GM19395 (cell line): ENCODE data around the gene SIKE1.
"Not testable (repeated sequence)": the region's sequence is repeated elsewhere in the genome, so short reads cannot be mapped to it uniquely, and the experiment has no call there.

ENCODE experiments used
- ATAC-seq: cut with Tn5 transposase; IDR thresholded peaks from one replicate; pipeline ENCODE4 v1.9.1; 2021; ENCODE audit warnings: mild to moderate bottlenecking, moderate library complexity; ENCODE audit not compliant: unreplicated experiment

SIKE1 gene

GRCh38 chr1:114780344-114781226 is at the start of gene SIKE1:
Gene SIKE1 (minus strand): TSS chr1:114780685. CDS start chr1:114780607, 78 bp downstream.
- peak; percentile 98 for ATAC-seq

- ATAC-seq = not testable (repeated sequence)
Measured at GRCh38 chr1:114830075-114830474, 49.6 kb upstream of the SIKE1 start.

- no peak for ATAC-seq
Measured at GRCh38 chr1:114828251-114828650, 47.8 kb upstream of the SIKE1 start.

- ATAC-seq = no peak
Measured at GRCh38 chr1:114821978-114822377, 41.5 kb upstream of the SIKE1 start.

GRCh38 chr1:114820392-114820791 is 39.9 kb upstream of the SIKE1 start:
- no peak for ATAC-seq

- no peak for ATAC-seq
Measured at GRCh38 chr1:114819869-114820268, 39.4 kb upstream of the SIKE1 start.

GRCh38 chr1:114804449-114804848 is 24.0 kb upstream of the SIKE1 start:
- not testable (repeated sequence) for ATAC-seq

GRCh38 chr1:114803001-114803400 is 22.5 kb upstream of the SIKE1 start:
- no peak for ATAC-seq

GRCh38 chr1:114794038-114794437 is 13.6 kb upstream of the SIKE1 start:
- ATAC-seq = no peak

- ATAC-seq = not testable (repeated sequence)
Measured at GRCh38 chr1:114790581-114790980, 10.1 kb upstream of the SIKE1 start.

GRCh38 chr1:114786440-114786839 is 6.0 kb upstream of the SIKE1 start:
- ATAC-seq = not testable (repeated sequence)

- ATAC-seq = no peak
Measured at GRCh38 chr1:114782476-114782875, 2.0 kb upstream of the SIKE1 start.

- no peak for ATAC-seq
Measured at GRCh38 chr1:114779722-114780121, 763 bp downstream of the SIKE1 start.

- ATAC-seq = not testable (repeated sequence)
Measured at GRCh38 chr1:114776726-114777125, 3.8 kb downstream of the SIKE1 start.

- ATAC-seq = no peak
Measured at GRCh38 chr1:114771992-114772391, 8.5 kb downstream of the SIKE1 start.

GRCh38 chr1:114770989-114771388 is 9.5 kb downstream of the SIKE1 start:
- no peak for ATAC-seq

GRCh38 chr1:114764689-114765088 is 15.8 kb downstream of the SIKE1 start:
- ATAC-seq = no peak

- ATAC-seq = no peak
Measured at GRCh38 chr1:114758256-114758832, 22.1 kb downstream of the SIKE1 start.

- ATAC-seq = peak; percentile 78
Measured at GRCh38 chr1:114757455-114758255, 22.8 kb downstream of the SIKE1 start, which contains the start of gene CSDE1. Gene CSDE1 (minus strand): TSS chr1:114757984. CDS start chr1:114739890, 18,094 bp downstream.

GRCh38 chr1:114756949-114757454 is 23.5 kb downstream of the SIKE1 start:
- ATAC-seq = peak; percentile 12
